WI38 (cell line): ENCODE data around the gene TOR1AIP2.

Source experiments
- H3K4me3 ChIP-seq: 2 replicates; pipeline ENCODE4 v1.5.1; 2011; ENCODE audit warnings: low read depth, mild to moderate bottlenecking, control low read depth, low read length
- CTCF ChIP-seq: IDR thresholded peaks from 2 replicates; pipeline ENCODE4 v1.5.1; 2012; ENCODE audit warnings: low read depth, mild to moderate bottlenecking, control low read depth, low read length

TOR1AIP2 gene

GRCh38 chr1:179817789-179818188, 59.8 kb downstream of the TOR1AIP2 start:
- no peak for TF ChIP-seq CTCF
- H3K4me3 ChIP-seq = no peak overlapping the region

- TF ChIP-seq CTCF = no peak
- H3K4me3 ChIP-seq = no peak overlapping the region
Measured at GRCh38 chr1:179817056-179817455, 60.5 kb downstream of the TOR1AIP2 start.

- no peak for TF ChIP-seq CTCF
Measured at GRCh38 chr1:179816196-179816960, 61.2 kb downstream of the TOR1AIP2 start.

GRCh38 chr1:179815641-179816040, 62.0 kb downstream of the TOR1AIP2 start:
- no peak for TF ChIP-seq CTCF
- H3K4me3 ChIP-seq = peak overlapping the region; percentile 55

More at GRCh38 chr1:179816196-179816960, 61.2 kb downstream of the TOR1AIP2 start:
- no peak overlapping the region for H3K4me3 ChIP-seq

GRCh38 chr1:179814546-179814838, 63.1 kb downstream of the TOR1AIP2 start:
- peak overlapping the region; percentile 55 for H3K4me3 ChIP-seq
- no peak for TF ChIP-seq CTCF

GRCh38 chr1:179813626-179814545, 63.7 kb downstream of the TOR1AIP2 start:
- no peak for TF ChIP-seq CTCF
- H3K4me3 ChIP-seq = peak overlapping the region; percentile 55; the same call in 1 of the 2 replicates
